Measurements from ENCODE around the gene BEND4. TPM values are rescaled to one million over a fixed set of nuclear protein-coding genes. Genes with fewer than 3 reads are reported as not detected.

BEND4 gene
- total and polyA plus RNA-seq, 4 donors, result 0.02 to 0.51 (median 0.11) TPM

DNA sequence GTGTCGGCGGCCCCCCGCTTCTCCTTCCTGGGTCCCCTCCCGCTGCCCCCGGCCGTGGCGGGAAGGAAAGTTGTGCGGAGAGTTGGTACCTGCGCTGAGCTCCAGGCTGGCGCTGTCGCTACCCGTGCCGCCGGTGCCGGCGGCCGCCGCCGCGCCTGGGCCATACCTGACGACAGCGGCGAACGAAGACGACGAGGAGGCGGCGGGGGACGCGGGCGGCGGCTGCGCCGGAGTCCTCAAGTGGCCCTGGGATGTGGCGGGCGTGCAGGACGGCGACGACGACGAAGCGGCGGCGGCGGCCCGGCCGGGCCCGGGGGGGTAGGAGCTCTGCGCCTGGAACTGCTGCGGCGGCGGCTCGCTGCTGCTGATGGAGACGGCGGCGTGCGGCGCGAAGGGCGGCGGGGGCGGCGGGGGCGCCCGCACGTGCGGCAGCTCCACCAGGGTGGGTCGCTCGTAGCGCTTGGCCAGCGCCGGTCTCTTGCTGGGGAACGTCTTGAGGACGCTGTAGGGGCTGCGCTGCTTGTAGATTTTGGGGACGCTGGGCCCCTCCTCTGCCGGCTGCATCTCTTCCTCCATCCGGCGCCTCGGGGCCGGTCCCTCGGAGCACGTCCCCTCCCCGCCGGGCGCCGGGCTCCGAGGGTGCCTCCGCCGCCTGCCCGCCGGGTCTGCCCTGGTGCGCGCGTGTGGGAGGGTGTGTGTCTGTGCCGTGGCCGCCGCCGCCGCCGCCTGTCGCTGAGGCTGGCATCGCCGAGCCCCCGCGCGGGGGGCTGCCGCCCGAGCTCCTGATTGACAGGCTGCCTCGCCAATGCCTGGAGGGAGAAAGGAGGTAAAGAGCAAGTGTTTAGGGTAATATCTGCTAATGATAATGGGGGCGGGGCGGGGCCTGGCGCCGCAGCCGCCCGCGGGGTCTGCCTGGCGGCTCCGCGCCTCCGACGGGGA is 618 bp downstream of the BEND4 start:
- Histone ChIP-seq H3K4me1 (ENCODE audit: control insufficient read depth in 5 of 5, insufficient read depth in 5 of 5, low read length in 5 of 5) (peaks cover 0 to 14% (median 0%) of the 10 kb centered on the region in 5 donors), H3K27me3 (ENCODE audit: control insufficient read depth in 3 of 3, insufficient read depth in 3 of 3, low read length in 2 of 3) (peaks cover 7 to 67% (median 50%) of the 10 kb centered on the region in 3 donors), H3K9me3 (ENCODE audit: control insufficient read depth in 4 of 4, insufficient read depth in 3 of 4, low read length in 3 of 4) (peaks cover 0 to 4% (median 0%) of the 10 kb centered on the region in 4 donors), H3K4me3 (peak overlapping the region; percentile 43), H3K9ac (ENCODE audit: insufficient read depth in 1 of 2, low read length in 2 of 2) (no peak overlapping the region), H3K36me3 (ENCODE audit: control insufficient read depth in 4 of 4, insufficient read depth in 4 of 4, low read length in 4 of 4) (no peaks in the 10 kb centered on the region), H3K27ac (ENCODE audit: low read depth in 1 of 2, low read length in 1 of 2) (no peak overlapping the region)
- DNase-seq, result peak; percentile 14 to 35 (median 29)
- WGBS, 2 donors, result 1% methylated on average over 106 to 122 of the region's 122 CpGs
- no peak for ATAC-seq (ENCODE audit: insufficient read depth, low FRiP score)
- TF ChIP-seq, protein P1, sequence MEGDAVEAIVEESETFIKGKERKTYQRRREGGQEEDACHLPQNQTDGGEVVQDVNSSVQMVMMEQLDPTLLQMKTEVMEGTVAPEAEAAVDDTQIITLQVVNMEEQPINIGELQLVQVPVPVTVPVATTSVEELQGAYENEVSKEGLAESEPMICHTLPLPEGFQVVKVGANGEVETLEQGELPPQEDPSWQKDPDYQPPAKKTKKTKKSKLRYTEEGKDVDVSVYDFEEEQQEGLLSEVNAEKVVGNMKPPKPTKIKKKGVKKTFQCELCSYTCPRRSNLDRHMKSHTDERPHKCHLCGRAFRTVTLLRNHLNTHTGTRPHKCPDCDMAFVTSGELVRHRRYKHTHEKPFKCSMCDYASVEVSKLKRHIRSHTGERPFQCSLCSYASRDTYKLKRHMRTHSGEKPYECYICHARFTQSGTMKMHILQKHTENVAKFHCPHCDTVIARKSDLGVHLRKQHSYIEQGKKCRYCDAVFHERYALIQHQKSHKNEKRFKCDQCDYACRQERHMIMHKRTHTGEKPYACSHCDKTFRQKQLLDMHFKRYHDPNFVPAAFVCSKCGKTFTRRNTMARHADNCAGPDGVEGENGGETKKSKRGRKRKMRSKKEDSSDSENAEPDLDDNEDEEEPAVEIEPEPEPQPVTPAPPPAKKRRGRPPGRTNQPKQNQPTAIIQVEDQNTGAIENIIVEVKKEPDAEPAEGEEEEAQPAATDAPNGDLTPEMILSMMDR (IDR thresholded peaks at IDR 0.05; ENCODE audit: control extremely low read depth, extremely low read depth), result no peak

DNA sequence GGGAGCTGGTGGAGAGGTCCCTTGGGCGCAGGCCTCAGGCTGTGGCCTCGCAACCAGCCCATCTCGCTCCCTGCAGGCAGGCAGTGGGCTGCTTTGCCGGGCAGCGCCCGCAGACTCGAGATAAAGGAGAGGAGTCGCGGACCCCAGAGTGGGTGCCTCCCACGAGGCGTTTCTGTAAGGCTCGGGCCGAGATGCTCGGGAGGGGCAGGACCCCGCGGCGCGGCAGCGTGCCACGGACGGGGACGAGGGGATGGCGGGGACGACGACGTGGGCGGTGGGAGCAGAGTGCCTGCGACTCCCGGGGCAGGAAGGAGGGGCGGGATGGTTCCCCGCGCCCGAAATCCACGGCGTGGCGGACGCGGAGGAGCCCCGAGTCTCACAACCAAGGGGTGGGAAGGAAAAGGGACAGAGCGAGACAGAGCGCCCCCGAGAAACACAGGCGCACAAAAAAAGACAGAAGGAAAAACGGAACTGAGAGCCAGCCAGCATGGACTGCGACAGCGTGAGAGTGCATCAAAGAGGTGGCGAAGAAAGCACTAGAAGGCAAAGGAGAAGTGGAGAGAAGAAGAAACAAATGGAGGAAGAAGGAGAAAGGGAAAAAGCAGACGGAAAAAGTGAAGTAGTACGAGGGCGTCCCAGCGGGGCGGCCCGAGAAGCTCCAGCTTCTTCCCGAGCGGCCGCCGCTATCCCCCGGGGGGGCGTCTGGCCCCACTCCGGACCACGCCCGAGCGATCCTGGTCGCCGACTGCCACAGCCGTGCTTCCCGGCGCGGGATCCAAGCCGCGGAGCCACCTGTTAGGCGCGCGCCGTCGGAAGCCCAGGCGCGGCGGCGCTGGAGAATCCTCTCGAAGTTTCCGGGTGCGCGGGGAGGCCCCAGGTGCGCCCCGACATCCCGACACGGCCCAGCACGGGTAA is 1.5 kb downstream of the BEND4 start:
- ATAC-seq (ENCODE audit: insufficient read depth, low FRiP score) (no peak), DNase-seq (peak in 1 of 3 donors; percentile 19)
- TF ChIP-seq, protein P1 (IDR thresholded peaks at IDR 0.05; ENCODE audit: control extremely low read depth, extremely low read depth), result no peak
- Histone ChIP-seq H3K4me3 (no peak overlapping the region), H3K9ac (ENCODE audit: insufficient read depth in 1 of 2, low read length in 2 of 2) (no peak overlapping the region), H3K27ac (ENCODE audit: low read depth in 1 of 2, low read length in 1 of 2) (no peak overlapping the region), H3K4me1 (ENCODE audit: control insufficient read depth in 5 of 5, insufficient read depth in 5 of 5, low read length in 5 of 5) (peaks cover 0 to 14% (median 0%) of the 10 kb centered on the region in 5 donors), H3K27me3 (ENCODE audit: control insufficient read depth in 3 of 3, insufficient read depth in 3 of 3, low read length in 2 of 3) (peaks cover 7 to 70% (median 50%) of the 10 kb centered on the region in 3 donors), H3K9me3 (ENCODE audit: control insufficient read depth in 4 of 4, insufficient read depth in 3 of 4, low read length in 3 of 4) (peaks cover 0 to 4% (median 0%) of the 10 kb centered on the region in 4 donors), H3K36me3 (ENCODE audit: control insufficient read depth in 4 of 4, insufficient read depth in 4 of 4, low read length in 4 of 4) (no peaks in the 10 kb centered on the region)
- 7 to 9% methylated on average over 72 to 89 of the region's 89 CpGs for WGBS, 2 donors

DNA sequence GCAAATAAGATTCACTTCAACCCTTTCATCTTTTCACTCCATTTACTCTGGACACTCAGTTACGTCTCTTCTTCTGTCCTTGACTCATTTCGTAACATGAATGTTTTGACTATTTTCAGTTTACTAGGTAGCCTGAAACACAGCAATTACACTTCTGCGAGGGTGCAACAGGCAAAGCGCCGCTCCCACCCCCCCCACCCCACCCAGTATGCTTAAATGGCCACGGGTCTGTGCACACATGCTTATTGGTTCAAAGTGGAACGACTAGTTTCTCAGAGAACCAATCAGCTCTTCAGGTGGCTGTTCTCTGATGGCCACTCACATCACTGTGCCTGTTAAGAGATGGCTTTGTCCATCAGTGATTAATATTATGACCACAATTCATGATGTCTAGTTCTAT is 3.5 kb downstream of the BEND4 start:
- H3K27ac ChIP-seq (ENCODE audit: low read depth in 1 of 2, low read length in 1 of 2), result no peak overlapping the region
- H3K4me3 ChIP-seq, result no peak overlapping the region
- H3K27me3 ChIP-seq (ENCODE audit: control insufficient read depth in 3 of 3, insufficient read depth in 3 of 3, low read length in 2 of 3), result peaks cover 7 to 62% (median 49%) of the 10 kb centered on the region in 3 donors
- H3K9ac ChIP-seq (ENCODE audit: insufficient read depth in 1 of 2, low read length in 2 of 2), result no peak overlapping the region
- WGBS, 2 donors, result 80 to 88% methylated on average over 7 of the region's 7 CpGs
- TF ChIP-seq, protein P1 (IDR thresholded peaks at IDR 0.05; ENCODE audit: control extremely low read depth, extremely low read depth), result no peak
- peaks cover 0 to 4% (median 0%) of the 10 kb centered on the region in 4 donors for H3K9me3 ChIP-seq (ENCODE audit: control insufficient read depth in 4 of 4, insufficient read depth in 3 of 4, low read length in 3 of 4)
- no peaks in the 10 kb centered on the region for H3K36me3 ChIP-seq (ENCODE audit: control insufficient read depth in 4 of 4, insufficient read depth in 4 of 4, low read length in 4 of 4)
- peaks cover 0 to 14% (median 0%) of the 10 kb centered on the region in 5 donors for H3K4me1 ChIP-seq (ENCODE audit: control insufficient read depth in 5 of 5, insufficient read depth in 5 of 5, low read length in 5 of 5)
- no peak for ATAC-seq (ENCODE audit: insufficient read depth, low FRiP score)
- DNase-seq, result no peak

Data from lung (tissue), 12 donors.